ENCODE data around the gene CRAMP1. TPM values are rescaled to one million over a fixed set of nuclear protein-coding genes. Genes with fewer than 3 reads are reported as not detected.

The CRAMP1 gene
- total and polyA plus RNA-seq, 3 donors from 2014 or later: 54.1 to 65.1 (median 54.8) TPM

DNA sequence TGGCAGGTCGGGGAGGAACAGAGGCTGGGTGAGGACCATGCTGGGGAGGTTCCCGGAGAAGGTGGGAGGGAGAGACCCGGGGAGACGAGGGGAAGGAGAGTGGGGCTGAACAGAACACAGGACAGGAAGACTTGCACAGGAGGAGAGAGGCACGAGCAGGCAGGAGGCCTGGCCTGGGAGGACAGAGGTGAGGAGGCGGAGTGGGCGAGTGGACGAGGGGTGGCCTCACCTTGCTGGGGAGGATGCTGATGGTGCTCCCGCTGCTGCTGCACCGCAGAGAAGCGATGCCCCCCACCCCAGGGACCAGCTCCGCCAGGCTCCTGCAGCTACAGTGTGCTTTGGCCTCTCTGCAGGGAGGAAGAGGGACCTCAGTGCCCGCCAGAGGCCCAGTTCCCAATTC, 44.2 kb upstream of the CRAMP1 start:
- no peak for DNase-seq
- no peaks in the 10 kb centered on the region for H3K36me3 ChIP-seq (ENCODE audit: low read depth, missing control alignments)
- intact Hi-C loops (cut with DNase I; ENCODE audit: low total_unique reads): no loop called here
- no peaks in the 10 kb centered on the region for H3K27me3 ChIP-seq
- H3K4me3 ChIP-seq: no peak overlapping the region
- 93 to 94% methylated on average over 13 of the region's 13 CpGs for WGBS, 2 donors
- TF ChIP-seq CTCF (IDR thresholded peaks at IDR 0.05) (no peak), POLR2A (IDR thresholded peaks at IDR 0.05) (no peak)
- no peaks in the 10 kb centered on the region for H3K4me1 ChIP-seq
- no peak overlapping the region for H3K27ac ChIP-seq
- no peaks in the 10 kb centered on the region for H3K9me3 ChIP-seq

DNA sequence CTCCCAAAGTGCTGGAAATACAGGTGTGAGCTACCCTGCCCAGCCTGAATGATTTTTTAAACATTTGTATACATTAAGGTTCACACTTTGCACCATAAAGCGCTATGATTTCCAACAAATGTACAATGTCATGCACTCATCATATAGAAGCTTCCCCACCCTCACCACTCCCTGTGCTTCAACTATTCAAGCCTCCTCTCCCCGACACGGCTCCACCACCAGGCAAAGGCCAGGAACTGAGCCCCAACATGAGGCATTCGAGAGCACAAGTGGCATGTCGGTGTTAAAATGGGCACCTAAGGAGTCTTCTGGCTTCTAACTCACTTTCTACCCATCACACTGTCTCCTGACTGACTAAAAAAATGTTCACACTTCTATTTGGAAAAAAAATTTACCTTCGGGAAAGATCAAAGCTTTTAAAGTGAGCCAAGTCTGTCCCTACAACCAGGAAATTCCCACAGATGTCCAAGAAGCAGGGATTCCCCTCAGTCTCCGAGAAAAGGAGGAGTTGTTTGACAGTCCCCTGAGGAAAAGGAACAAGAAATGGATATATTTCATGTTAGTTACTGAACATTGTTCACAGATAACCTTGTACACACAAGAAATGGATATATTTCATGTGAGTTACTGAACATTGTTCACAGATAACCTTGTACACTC, 41.0 kb upstream of the CRAMP1 start:
- H3K27ac ChIP-seq: no peak overlapping the region
- no peaks in the 10 kb centered on the region for H3K4me1 ChIP-seq
- H3K4me3 ChIP-seq: no peak overlapping the region
- 81 to 84% methylated on average over 7 of the region's 7 CpGs for WGBS, 2 donors
- H3K36me3 ChIP-seq (ENCODE audit: low read depth, missing control alignments): no peaks in the 10 kb centered on the region
- no peak for DNase-seq
- H3K27me3 ChIP-seq: no peaks in the 10 kb centered on the region
- TF ChIP-seq CTCF (IDR thresholded peaks at IDR 0.05): no peak
- no peak for TF ChIP-seq POLR2A (IDR thresholded peaks at IDR 0.05)
- H3K9me3 ChIP-seq: no peaks in the 10 kb centered on the region
- intact Hi-C loops (cut with DNase I; ENCODE audit: low total_unique reads): no loop called here

GRCh38 chr16:1572673-1573072, 39.5 kb upstream of the CRAMP1 start:
- no peaks in the 10 kb centered on the region for H3K36me3 ChIP-seq (ENCODE audit: low read depth, missing control alignments)
- 85 to 92% methylated on average over 7 of the region's 7 CpGs for WGBS, 2 donors
- intact Hi-C loops (cut with DNase I; ENCODE audit: low total_unique reads): no loop called here

GRCh38 chr16:1573301-1573700, 38.9 kb upstream of the CRAMP1 start:
- no peak for DNase-seq
- H3K27ac ChIP-seq: no peak overlapping the region
- no peaks in the 10 kb centered on the region for H3K36me3 ChIP-seq (ENCODE audit: low read depth, missing control alignments)
- WGBS, 2 donors: 93 to 94% methylated on average over 5 of the region's 5 CpGs
- H3K27me3 ChIP-seq: no peaks in the 10 kb centered on the region
- no peak for TF ChIP-seq CTCF (IDR thresholded peaks at IDR 0.05)
- no peak for TF ChIP-seq POLR2A (IDR thresholded peaks at IDR 0.05)
- H3K9me3 ChIP-seq: no peaks in the 10 kb centered on the region
- no peaks in the 10 kb centered on the region for H3K4me1 ChIP-seq
- intact Hi-C loops (cut with DNase I; ENCODE audit: low total_unique reads): no loop called here
- no peak overlapping the region for H3K4me3 ChIP-seq

More at GRCh38 chr16:1572673-1573072, 39.5 kb upstream of the CRAMP1 start:
- no peak for TF ChIP-seq CTCF (IDR thresholded peaks at IDR 0.05)
- no peak for TF ChIP-seq POLR2A (IDR thresholded peaks at IDR 0.05)
- no peak for DNase-seq
- Histone ChIP-seq H3K9me3 (no peaks in the 10 kb centered on the region), H3K4me3 (no peak overlapping the region), H3K27ac (no peak overlapping the region), H3K27me3 (no peaks in the 10 kb centered on the region), H3K4me1 (no peaks in the 10 kb centered on the region)

- intact Hi-C loops (cut with DNase I; ENCODE audit: low total_unique reads): no loop called here
- DNase-seq: no peak
- no peaks in the 10 kb centered on the region for H3K36me3 ChIP-seq (ENCODE audit: low read depth, missing control alignments)
- no peak overlapping the region for H3K4me3 ChIP-seq
- H3K4me1 ChIP-seq: no peaks in the 10 kb centered on the region
- no peaks in the 10 kb centered on the region for H3K9me3 ChIP-seq
- no peak for TF ChIP-seq CTCF (IDR thresholded peaks at IDR 0.05)
- TF ChIP-seq POLR2A (IDR thresholded peaks at IDR 0.05): no peak
- H3K27ac ChIP-seq: no peak overlapping the region
- H3K27me3 ChIP-seq: no peaks in the 10 kb centered on the region
Measured at GRCh38 chr16:1575578-1575977, 36.6 kb upstream of the CRAMP1 start.
